ENCODE measurements around the gene FAAP20.
"Not testable (repeated sequence)": the region's sequence is repeated elsewhere in the genome, so short reads cannot be mapped to it uniquely, and the experiment has no call there.

FAAP20 gene

DNA sequence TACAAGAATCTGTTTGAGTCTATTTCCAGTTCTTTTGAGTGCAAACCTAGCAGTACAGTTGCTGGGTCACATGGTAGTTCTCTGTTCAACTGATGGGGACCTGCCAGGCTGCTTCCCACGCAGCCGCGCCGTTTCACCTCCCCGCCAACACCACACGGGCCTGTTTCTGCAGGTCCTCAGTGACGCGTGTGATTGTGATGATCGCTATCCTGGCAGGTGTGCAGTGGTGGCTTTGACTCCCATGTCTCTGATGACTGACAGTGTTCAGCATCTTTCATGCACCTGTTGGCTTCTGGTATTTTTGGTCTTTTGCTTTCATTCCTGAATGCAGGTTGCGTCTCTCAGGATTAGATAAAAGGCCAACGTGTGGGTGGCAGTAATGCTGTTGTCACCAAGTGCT, 41.6 kb downstream of the FAAP20 start:
- no peak overlapping the region for H3K9ac ChIP-seq (ENCODE audit: low read depth, low read length)
- peaks cover 36% of the 10 kb centered on the region for H3K36me3 ChIP-seq (ENCODE audit: control insufficient read depth, insufficient read depth, low read length)
- H3K9me3 ChIP-seq (ENCODE audit: control insufficient read depth, insufficient read depth, low read length) = no peaks in the 10 kb centered on the region
- H3K4me1 ChIP-seq (ENCODE audit: control insufficient read depth, insufficient read depth, low read length) = no peaks in the 10 kb centered on the region
- no peaks in the 10 kb centered on the region for H3K27me3 ChIP-seq (ENCODE audit: control insufficient read depth, insufficient read depth, low read length)
- H3K4me3 ChIP-seq (ENCODE audit: low read depth, low read length) = no peak overlapping the region

- Histone ChIP-seq H3K36me3 (ENCODE audit: control insufficient read depth, insufficient read depth, low read length) (peaks cover 39% of the 10 kb centered on the region), H3K4me1 (ENCODE audit: control insufficient read depth, insufficient read depth, low read length) (no peaks in the 10 kb centered on the region), H3K4me3 (ENCODE audit: low read depth, low read length) (no peak overlapping the region), H3K9ac (ENCODE audit: low read depth, low read length) (no peak overlapping the region), H3K9me3 (ENCODE audit: control insufficient read depth, insufficient read depth, low read length) (no peaks in the 10 kb centered on the region), H3K27me3 (ENCODE audit: control insufficient read depth, insufficient read depth, low read length) (no peaks in the 10 kb centered on the region)
Observed at GRCh38 chr1:2151911-2152310, 42.7 kb downstream of the FAAP20 start.

GRCh38 chr1:2151252-2151651, 43.3 kb downstream of the FAAP20 start:
- H3K9me3 ChIP-seq (ENCODE audit: control insufficient read depth, insufficient read depth, low read length) = no peaks in the 10 kb centered on the region
- no peak overlapping the region for H3K9ac ChIP-seq (ENCODE audit: low read depth, low read length)
- H3K4me1 ChIP-seq (ENCODE audit: control insufficient read depth, insufficient read depth, low read length) = no peaks in the 10 kb centered on the region
- H3K4me3 ChIP-seq (ENCODE audit: low read depth, low read length) = no peak overlapping the region
- no peaks in the 10 kb centered on the region for H3K27me3 ChIP-seq (ENCODE audit: control insufficient read depth, insufficient read depth, low read length)
- peaks cover 45% of the 10 kb centered on the region for H3K36me3 ChIP-seq (ENCODE audit: control insufficient read depth, insufficient read depth, low read length)

DNA sequence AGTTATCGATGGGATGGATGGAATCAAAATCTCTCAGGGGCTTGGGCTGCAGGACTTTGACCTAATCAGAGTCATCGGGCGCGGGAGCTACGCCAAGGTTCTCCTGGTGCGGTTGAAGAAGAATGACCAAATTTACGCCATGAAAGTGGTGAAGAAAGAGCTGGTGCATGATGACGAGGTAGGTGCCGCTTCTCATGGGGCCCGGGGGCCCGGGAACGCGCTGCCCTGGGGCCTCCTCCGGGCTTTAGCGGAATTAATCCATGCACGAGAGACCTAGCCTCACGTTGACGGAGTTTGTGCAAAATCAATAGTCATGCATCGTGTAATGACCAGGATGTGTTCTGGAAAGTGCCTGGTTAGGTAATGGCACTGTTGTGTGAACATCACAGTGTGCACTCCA, 43.8 kb downstream of the FAAP20 start:
- Histone ChIP-seq H3K36me3 (ENCODE audit: control insufficient read depth, insufficient read depth, low read length) (peaks cover 50% of the 10 kb centered on the region), H3K4me3 (ENCODE audit: low read depth, low read length) (no peak overlapping the region), H3K27me3 (ENCODE audit: control insufficient read depth, insufficient read depth, low read length) (no peaks in the 10 kb centered on the region), H3K4me1 (ENCODE audit: control insufficient read depth, insufficient read depth, low read length) (no peaks in the 10 kb centered on the region), H3K9ac (ENCODE audit: low read depth, low read length) (no peak overlapping the region), H3K9me3 (ENCODE audit: control insufficient read depth, insufficient read depth, low read length) (no peaks in the 10 kb centered on the region)

DNA sequence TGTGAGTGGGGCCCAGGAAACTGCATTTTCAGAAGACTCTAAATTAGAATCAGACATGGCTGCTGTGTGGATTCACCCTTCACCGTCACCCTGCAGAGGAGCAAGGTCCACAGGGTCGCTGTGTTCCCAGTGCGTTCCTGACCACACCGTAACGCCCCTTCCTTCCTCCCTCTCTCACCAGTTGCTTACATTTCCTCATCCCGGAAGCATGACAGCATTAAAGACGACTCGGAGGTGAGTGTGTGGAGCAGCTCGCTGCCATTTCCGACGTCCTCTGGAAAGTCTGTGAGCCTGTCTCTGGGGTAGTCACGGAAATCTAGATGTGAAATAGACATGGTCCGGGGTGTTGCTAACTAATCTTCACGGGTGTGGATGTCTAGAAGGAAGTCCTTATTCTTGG, 45.9 kb downstream of the FAAP20 start:
- no peak overlapping the region for H3K9ac ChIP-seq (ENCODE audit: low read depth, low read length)
- H3K27me3 ChIP-seq (ENCODE audit: control insufficient read depth, insufficient read depth, low read length) = no peaks in the 10 kb centered on the region
- H3K4me3 ChIP-seq (ENCODE audit: low read depth, low read length) = no peak overlapping the region
- H3K36me3 ChIP-seq (ENCODE audit: control insufficient read depth, insufficient read depth, low read length) = peaks cover 58% of the 10 kb centered on the region
- no peaks in the 10 kb centered on the region for H3K9me3 ChIP-seq (ENCODE audit: control insufficient read depth, insufficient read depth, low read length)
- H3K4me1 ChIP-seq (ENCODE audit: control insufficient read depth, insufficient read depth, low read length) = no peaks in the 10 kb centered on the region

DNA sequence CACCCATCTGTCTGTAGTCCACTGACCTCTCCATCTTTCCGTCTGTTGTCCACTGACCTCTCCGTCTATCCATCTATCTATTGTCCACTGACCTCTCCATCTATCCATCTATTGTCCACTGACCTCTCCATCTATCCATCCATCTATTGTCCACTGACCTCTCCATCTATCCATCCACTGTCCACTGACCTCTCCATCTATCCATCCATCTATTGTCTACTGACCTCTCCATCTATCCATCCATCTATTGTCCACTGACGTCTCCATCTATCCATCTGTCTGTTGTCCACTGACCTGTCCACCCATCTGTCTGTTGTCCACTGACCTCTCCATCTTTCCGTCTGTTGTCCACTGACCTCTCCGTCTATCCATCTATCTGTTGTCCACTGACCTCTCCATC, 46.7 kb downstream of the FAAP20 start:
- not testable (repeated sequence) for H3K4me1 ChIP-seq (ENCODE audit: control insufficient read depth, insufficient read depth, low read length); H3K9me3 ChIP-seq (ENCODE audit: control insufficient read depth, insufficient read depth, low read length); H3K9ac ChIP-seq (ENCODE audit: low read depth, low read length); H3K4me3 ChIP-seq (ENCODE audit: low read depth, low read length); H3K27me3 ChIP-seq (ENCODE audit: control insufficient read depth, insufficient read depth, low read length)
- H3K36me3 ChIP-seq (ENCODE audit: control insufficient read depth, insufficient read depth, low read length) = peaks cover 51% of the 10 kb centered on the region

- H3K27me3 ChIP-seq (ENCODE audit: control insufficient read depth, insufficient read depth, low read length) = no peaks in the 10 kb centered on the region
- H3K4me1 ChIP-seq (ENCODE audit: control insufficient read depth, insufficient read depth, low read length) = no peaks in the 10 kb centered on the region
- no peaks in the 10 kb centered on the region for H3K9me3 ChIP-seq (ENCODE audit: control insufficient read depth, insufficient read depth, low read length)
- peaks cover 44% of the 10 kb centered on the region for H3K36me3 ChIP-seq (ENCODE audit: control insufficient read depth, insufficient read depth, low read length)
- H3K9ac ChIP-seq (ENCODE audit: low read depth, low read length) = no peak overlapping the region
- H3K4me3 ChIP-seq (ENCODE audit: low read depth, low read length) = no peak overlapping the region
Observed at GRCh38 chr1:2146836-2147517, 47.6 kb downstream of the FAAP20 start.

DNA sequence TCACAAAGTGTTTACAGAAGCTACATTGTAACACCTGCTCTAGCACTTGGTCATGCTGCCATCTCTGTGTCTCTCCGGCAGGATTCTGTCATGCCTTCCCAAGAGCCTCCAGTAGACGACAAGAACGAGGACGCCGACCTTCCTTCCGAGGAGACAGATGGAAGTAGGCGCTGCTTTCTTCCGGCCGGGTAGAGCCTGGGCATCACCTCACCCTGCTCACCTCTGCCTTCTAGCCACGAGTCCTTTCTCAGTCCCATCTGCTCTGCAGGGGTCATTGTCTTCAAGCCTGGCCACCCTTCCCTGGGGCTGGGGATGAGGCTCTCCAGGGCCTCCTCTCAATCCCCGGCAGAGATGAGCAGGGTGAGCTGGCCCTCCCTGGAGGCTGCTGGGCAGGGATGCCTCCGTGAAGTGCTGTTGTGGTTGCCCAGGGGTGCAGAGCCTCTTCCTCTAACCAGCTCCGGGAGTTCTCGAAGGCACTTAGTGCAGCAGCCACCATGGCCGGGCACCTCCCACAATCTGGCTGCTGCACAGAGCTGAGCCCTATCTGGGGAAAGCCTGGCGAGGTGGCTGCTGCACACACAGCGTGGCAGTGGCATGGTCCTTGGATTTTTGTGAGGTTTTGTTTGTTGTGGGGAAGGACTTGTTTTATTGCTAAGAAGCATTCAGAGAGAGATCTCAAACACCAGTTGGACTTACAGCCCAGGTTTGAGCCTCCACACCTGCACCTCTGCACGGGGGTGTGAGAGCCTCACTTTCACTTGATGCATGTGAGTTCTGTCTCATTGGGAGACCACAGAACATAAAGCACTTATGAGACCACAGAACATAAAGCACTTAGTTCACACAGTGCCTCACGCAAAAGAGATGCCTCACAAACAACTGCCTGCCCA, 48.4 kb downstream of the FAAP20 start:
- H3K9ac ChIP-seq (ENCODE audit: low read depth, low read length) = no peak overlapping the region
- no peaks in the 10 kb centered on the region for H3K27me3 ChIP-seq (ENCODE audit: control insufficient read depth, insufficient read depth, low read length)
- peaks cover 39% of the 10 kb centered on the region for H3K36me3 ChIP-seq (ENCODE audit: control insufficient read depth, insufficient read depth, low read length)
- H3K4me1 ChIP-seq (ENCODE audit: control insufficient read depth, insufficient read depth, low read length) = no peaks in the 10 kb centered on the region
- H3K4me3 ChIP-seq (ENCODE audit: low read depth, low read length) = no peak overlapping the region
- no peaks in the 10 kb centered on the region for H3K9me3 ChIP-seq (ENCODE audit: control insufficient read depth, insufficient read depth, low read length)

DNA sequence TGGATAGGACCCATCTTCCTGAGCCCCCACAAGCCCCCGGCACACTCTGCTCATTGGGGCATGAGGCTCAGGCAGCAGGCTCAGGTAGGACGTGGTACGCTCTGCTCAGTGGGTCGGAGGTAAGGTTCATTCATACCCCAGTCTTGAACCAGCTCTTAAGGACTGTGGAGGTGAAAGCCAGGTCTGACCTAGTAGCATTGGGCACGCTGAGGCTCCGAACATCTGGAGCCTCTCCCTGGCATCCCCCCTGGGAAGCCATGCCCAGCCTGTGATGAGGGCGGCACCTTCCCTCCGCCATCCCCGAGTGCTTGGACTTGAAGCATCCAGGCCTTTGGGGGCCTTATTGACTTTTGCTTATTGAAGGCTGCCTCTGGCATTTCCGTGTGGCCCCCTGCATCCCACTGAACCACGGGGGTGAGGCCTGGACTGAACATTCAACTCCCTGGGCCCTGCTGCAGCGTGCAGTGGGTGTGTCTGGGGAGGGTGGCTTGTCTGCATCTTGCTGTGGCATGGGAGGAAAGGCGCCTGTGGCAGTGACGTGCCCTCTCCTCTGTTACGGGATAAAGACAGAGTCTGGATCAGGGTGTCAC, 50.0 kb downstream of the FAAP20 start:
- no peaks in the 10 kb centered on the region for H3K4me1 ChIP-seq (ENCODE audit: control insufficient read depth, insufficient read depth, low read length)
- no peaks in the 10 kb centered on the region for H3K27me3 ChIP-seq (ENCODE audit: control insufficient read depth, insufficient read depth, low read length)
- no peaks in the 10 kb centered on the region for H3K9me3 ChIP-seq (ENCODE audit: control insufficient read depth, insufficient read depth, low read length)
- no peak overlapping the region for H3K4me3 ChIP-seq (ENCODE audit: low read depth, low read length)
- H3K9ac ChIP-seq (ENCODE audit: low read depth, low read length) = no peak overlapping the region
- H3K36me3 ChIP-seq (ENCODE audit: control insufficient read depth, insufficient read depth, low read length) = peaks cover 36% of the 10 kb centered on the region

GRCh38 chr1:2143814-2144500, 50.6 kb downstream of the FAAP20 start:
- H3K4me1 ChIP-seq (ENCODE audit: control insufficient read depth, insufficient read depth, low read length) = no peaks in the 10 kb centered on the region
- no peaks in the 10 kb centered on the region for H3K27me3 ChIP-seq (ENCODE audit: control insufficient read depth, insufficient read depth, low read length)
- peaks cover 31% of the 10 kb centered on the region for H3K36me3 ChIP-seq (ENCODE audit: control insufficient read depth, insufficient read depth, low read length)
- H3K9ac ChIP-seq (ENCODE audit: low read depth, low read length) = no peak overlapping the region
- H3K4me3 ChIP-seq (ENCODE audit: low read depth, low read length) = no peak overlapping the region
- H3K9me3 ChIP-seq (ENCODE audit: control insufficient read depth, insufficient read depth, low read length) = no peaks in the 10 kb centered on the region

DNA sequence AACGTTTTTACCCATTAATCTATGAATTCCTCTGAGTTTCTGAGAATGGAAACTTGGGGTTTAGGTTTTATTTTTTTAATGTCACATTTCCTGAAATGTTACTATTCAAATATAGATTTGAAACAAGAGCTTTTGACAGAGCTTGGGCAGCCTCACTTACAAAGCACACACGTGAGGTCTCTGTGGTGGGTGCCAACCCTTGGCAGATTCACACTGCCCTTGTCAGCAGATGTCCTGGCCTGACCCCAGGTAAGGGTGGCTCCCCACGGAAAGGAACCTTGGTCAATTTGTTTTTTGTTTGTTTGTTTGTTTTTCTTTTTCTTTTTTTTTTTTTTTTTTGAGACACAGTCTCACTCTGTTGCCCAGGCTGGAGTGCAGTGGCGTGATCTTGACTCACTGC, 53.5 kb downstream of the FAAP20 start:
- Histone ChIP-seq H3K36me3 (ENCODE audit: control insufficient read depth, insufficient read depth, low read length) (peaks cover 18% of the 10 kb centered on the region), H3K4me3 (ENCODE audit: low read depth, low read length) (no peak overlapping the region), H3K9ac (ENCODE audit: low read depth, low read length) (no peak overlapping the region), H3K9me3 (ENCODE audit: control insufficient read depth, insufficient read depth, low read length) (no peaks in the 10 kb centered on the region), H3K4me1 (ENCODE audit: control insufficient read depth, insufficient read depth, low read length) (no peaks in the 10 kb centered on the region), H3K27me3 (ENCODE audit: control insufficient read depth, insufficient read depth, low read length) (no peaks in the 10 kb centered on the region)
